Liver (tissue), 3 donors: Measurements from ENCODE around the gene C12orf54.

Experiments
- ATF3 ChIP-seq: IDR thresholded peaks from 2 replicates; pipeline ENCODE4 v1.6.1; 2016; ENCODE audit warnings: antibody characterized with exemption
- EGR1 ChIP-seq, 2 donors: IDR thresholded peaks; 2 replicates each; pipeline ENCODE4 v1.6.1; 2016 to 2018; ENCODE audit warnings: antibody characterized with exemption in 2 of 2, low read depth in 2 of 2
- FOXA1 ChIP-seq: IDR thresholded peaks from 2 replicates; pipeline ENCODE4 v1.6.1; 2016; ENCODE audit warnings: antibody characterized with exemption
- GABPA ChIP-seq, 2 donors: IDR thresholded peaks in 1 of 2; conservative IDR thresholded peaks in 1 of 2; 2 replicates each; pipeline ENCODE4 v1.6.1; 2016; ENCODE audit warnings: antibody characterized with exemption in 2 of 2, mild to moderate bottlenecking in 1 of 2, moderate library complexity in 1 of 2
- HNF4A ChIP-seq, 2 donors: conservative IDR thresholded peaks; 2 replicates each; pipeline ENCODE4 v1.6.1; 2016; ENCODE audit warnings: antibody characterized with exemption in 2 of 2, mild to moderate bottlenecking in 2 of 2
- JUND ChIP-seq, 2 donors: IDR thresholded peaks; 2 replicates each; pipeline ENCODE4 v1.6.1; 2016; ENCODE audit warnings: antibody characterized with exemption in 2 of 2
- RAD21 ChIP-seq, 2 donors: IDR thresholded peaks; 2 replicates each; pipeline ENCODE4 v1.6.1; 2016; ENCODE audit warnings: antibody characterized with exemption in 2 of 2, mild to moderate bottlenecking in 2 of 2
- REST ChIP-seq: IDR thresholded peaks from 2 replicates; pipeline ENCODE4 v1.6.1; 2016; ENCODE audit warnings: antibody characterized with exemption, mild to moderate bottlenecking
- SP1 ChIP-seq: IDR thresholded peaks from 2 replicates; pipeline ENCODE4 v1.6.1; 2018; ENCODE audit warnings: antibody characterized with exemption, mild to moderate bottlenecking
- TAF1 ChIP-seq: conservative IDR thresholded peaks from 2 replicates; pipeline ENCODE4 v1.6.1; 2016; ENCODE audit warnings: antibody characterized with exemption, mild to moderate bottlenecking
- YY1 ChIP-seq: IDR thresholded peaks from 2 replicates; pipeline ENCODE4 v1.6.1; 2016; ENCODE audit warnings: antibody characterized with exemption, mild to moderate bottlenecking
- TF ChIP-seq, protein P1 (sequence below): fragments of 150-350 bp; IDR thresholded peaks from 2 replicates; pipeline ENCODE4 v1.5.1; 2017; ENCODE audit warnings: improper control_type of control experiment, low read depth, low read length; ENCODE audit not compliant: missing input control
- TF ChIP-seq, protein P2 (sequence below): IDR thresholded peaks from 2 replicates; pipeline ENCODE4 v1.6.1; 2016; ENCODE audit warnings: antibody characterized with exemption
- donor health status: healthy.
- donor health status: healthy.

GRCh38 chr12:48451372-48451771 lies 30.9 kb upstream of the C12orf54 start:
- TF ChIP-seq, protein P1, sequence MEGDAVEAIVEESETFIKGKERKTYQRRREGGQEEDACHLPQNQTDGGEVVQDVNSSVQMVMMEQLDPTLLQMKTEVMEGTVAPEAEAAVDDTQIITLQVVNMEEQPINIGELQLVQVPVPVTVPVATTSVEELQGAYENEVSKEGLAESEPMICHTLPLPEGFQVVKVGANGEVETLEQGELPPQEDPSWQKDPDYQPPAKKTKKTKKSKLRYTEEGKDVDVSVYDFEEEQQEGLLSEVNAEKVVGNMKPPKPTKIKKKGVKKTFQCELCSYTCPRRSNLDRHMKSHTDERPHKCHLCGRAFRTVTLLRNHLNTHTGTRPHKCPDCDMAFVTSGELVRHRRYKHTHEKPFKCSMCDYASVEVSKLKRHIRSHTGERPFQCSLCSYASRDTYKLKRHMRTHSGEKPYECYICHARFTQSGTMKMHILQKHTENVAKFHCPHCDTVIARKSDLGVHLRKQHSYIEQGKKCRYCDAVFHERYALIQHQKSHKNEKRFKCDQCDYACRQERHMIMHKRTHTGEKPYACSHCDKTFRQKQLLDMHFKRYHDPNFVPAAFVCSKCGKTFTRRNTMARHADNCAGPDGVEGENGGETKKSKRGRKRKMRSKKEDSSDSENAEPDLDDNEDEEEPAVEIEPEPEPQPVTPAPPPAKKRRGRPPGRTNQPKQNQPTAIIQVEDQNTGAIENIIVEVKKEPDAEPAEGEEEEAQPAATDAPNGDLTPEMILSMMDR: no peak
- no peak for TF ChIP-seq SP1
- no peak for TF ChIP-seq REST
- no peak for TF ChIP-seq RAD21 (IDR thresholded peaks at IDR 0.05)
- no peak for TF ChIP-seq TAF1
- TF ChIP-seq FOXA1: no peak
- TF ChIP-seq YY1: no peak
- TF ChIP-seq, protein P2, sequence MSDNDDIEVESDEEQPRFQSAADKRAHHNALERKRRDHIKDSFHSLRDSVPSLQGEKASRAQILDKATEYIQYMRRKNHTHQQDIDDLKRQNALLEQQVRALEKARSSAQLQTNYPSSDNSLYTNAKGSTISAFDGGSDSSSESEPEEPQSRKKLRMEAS: no peak
- TF ChIP-seq GABPA (IDR thresholded peaks at IDR 0.05 in 1 of 2, conservative IDR thresholded peaks at IDR 0.05 in 1 of 2): no peak
- TF ChIP-seq EGR1 (IDR thresholded peaks at IDR 0.05; ENCODE audit: low read depth in 2 of 2): no peak
- TF ChIP-seq ATF3: no peak
- no peak for TF ChIP-seq HNF4A (conservative IDR thresholded peaks at IDR 0.05)
- no peak for TF ChIP-seq JUND (IDR thresholded peaks at IDR 0.05)
